T1000 (cell line): ENCODE results near the gene TMEM88.

Experiments
- DNase-seq: peaks from one replicate; lab custom pipeline; 2025; ENCODE audit warnings: mixed read lengths; lab: John Stamatoyannopoulos, UW

TMEM88 gene

DNA sequence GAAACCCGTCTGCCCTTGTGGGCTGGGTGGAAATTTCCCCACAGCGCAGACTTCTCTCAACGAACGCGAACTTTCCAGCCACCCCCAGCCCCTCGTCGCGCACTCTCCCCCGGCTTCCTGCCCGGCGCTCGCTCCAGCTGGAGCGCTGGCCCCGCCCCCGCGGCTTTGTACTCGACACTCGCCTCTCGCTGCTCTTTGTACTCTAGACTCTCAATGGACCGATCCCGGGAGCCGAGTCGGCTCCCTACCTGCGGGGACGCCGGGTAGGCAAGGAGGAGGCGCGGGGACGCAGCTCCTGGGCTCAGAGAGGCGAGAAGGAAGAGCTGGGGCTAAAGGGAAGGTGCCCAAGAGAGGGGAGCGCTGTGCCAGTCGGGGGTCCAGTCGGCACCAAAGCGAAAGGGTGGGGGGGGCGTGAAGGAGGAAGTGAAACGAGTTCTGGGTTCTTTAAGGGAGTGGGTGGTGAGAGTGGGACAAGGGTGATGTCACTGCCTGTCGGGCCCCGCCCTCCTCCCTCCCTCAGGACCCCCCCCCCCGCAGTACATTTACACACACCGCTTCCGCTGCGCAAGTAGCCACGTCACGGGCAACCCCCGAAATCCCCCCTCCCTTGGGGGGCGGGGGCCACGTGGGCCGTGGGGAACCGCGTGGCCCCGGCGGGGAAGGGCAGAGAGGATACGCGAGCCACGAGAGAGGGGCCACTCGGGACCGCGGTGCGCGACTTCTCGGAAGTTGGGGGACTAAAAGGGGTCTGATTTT is 11.2 kb upstream of the TMEM88 start:
- DNase-seq = peak; percentile 41

DNA sequence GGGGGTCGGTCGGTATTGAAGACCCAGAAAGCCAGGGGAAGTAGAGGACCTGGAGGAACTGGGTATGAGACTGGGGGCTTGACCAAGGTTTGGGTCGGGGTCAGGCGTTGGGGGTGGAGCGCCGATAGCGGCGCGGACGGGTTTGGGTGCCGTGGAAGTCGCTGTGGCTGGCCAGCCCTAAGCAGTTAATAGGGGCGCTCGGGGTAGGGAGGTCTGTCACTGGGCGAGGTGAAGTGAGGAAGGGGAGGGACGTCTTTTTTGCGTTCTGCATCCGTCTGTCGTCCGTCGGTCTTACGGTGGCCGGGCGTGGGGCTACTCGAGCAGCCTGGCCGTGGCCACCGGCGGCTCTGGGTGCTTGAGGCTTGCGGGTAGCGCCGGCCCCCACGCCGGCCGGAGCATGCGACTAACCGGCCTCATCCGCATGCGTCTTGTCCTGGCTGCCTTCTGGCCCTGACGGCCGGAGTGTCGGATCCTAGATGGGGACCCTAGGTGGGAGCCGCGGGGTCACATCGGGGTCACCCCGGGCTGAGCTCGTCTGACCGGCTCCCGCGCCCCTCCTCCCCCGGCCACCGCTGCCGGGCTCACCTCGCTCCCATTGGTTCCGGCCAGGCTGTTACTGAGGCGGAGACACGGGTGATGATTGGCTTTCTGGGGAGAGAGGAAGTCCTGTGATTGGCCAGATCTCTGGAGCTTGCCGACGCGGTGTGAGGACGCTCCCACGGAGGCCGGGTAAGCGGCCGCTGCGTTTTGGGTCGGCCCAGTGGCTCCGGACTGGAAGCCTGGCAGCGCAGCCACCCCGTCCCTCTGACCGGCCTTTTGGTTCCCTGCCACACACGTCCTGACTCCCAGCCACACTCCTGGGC is 10.3 kb upstream of the TMEM88 start:
- DNase-seq = peak; percentile 88

DNA sequence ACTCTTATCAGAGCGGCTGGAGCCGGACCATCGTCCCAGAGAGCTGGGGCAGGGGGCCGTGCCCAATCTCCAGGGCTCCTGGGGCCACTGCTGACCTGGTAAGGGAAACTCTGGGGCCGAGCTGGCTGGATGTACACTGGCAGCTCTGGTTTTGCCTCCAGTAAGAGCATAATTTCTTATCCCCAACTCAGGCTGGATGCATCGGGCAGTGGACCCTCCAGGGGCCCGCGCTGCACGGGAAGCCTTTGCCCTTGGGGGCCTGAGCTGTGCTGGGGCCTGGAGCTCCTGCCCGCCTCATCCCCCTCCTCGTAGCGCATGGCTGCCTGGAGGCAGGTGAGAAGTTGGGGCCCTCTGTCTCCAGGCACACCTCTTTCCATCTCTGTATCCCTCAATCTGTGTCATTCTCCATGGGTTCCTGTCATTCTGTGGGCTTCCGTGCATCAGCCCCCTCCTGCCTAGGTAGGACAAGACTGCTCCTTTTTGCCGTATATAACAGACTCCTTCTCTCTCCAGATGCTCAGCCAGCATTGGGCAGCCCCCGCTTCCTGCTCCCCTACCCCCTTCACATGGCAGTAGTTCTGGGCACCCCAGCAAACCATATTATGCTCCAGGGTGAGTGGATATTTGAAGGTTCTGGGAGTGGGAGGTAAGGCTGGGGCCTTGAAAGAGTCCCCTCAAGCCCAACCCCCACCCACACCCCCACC is 9.4 kb upstream of the TMEM88 start:
- DNase-seq = no peak

DNA sequence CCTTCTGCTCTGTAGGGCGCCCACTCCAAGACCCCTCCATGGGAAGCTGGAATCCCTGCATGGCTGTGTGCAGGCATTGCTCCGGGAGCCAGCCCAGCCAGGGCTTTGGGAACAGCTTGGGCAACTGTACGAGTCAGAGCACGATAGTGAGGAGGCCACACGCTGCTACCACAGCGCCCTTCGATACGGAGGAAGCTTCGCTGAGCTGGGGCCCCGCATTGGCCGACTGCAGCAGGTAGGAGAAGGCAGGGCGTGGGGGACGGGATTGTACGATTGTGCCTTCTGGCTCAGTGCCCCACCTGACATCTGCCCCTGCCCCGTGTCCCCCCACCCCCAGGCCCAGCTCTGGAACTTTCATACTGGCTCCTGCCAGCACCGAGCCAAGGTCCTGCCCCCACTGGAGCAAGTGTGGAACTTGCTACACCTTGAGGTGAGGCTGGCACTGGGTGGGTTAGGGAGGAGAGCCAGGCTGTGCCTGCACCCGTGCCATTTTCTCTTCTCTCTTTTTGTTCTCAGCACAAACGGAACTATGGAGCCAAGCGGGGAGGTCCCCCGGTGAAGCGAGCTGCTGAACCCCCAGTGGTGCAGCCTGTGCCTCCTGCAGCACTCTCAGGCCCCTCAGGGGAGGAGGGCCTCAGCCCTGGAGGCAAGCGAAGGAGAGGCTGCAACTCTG is 8.7 kb upstream of the TMEM88 start:
- no peak for DNase-seq

DNA sequence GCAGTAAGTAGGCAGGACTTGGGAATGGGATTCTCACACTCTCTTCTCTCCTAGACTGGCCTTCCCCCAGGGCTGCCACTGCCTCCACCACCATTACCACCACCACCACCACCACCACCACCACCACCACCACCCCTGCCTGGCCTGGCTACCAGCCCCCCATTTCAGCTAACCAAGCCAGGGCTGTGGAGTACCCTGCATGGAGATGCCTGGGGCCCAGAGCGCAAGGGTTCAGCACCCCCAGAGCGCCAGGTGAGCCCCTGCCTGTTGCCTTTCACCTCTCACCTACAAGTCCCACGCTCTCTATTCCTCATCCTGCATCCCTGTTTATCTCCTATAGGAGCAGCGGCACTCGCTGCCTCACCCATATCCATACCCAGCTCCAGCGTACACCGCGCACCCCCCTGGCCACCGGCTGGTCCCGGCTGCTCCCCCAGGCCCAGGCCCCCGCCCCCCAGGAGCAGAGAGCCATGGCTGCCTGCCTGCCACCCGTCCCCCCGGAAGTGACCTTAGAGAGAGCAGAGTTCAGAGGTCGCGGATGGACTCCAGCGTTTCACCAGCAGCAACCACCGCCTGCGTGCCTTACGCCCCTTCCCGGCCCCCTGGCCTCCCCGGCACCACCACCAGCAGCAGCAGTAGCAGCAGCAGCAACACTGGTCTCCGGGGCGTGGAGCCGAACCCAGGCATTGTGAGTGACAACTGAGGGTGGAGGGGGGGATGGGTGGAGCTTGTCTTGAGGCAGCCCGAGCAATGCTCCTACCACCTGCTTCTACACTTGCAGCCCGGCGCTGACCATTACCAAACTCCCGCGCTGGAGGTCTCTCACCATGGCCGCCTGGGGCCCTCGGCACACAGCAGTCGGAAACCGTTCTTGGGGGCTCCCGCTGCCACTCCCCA is 7.9 kb upstream of the TMEM88 start:
- DNase-seq = no peak

DNA sequence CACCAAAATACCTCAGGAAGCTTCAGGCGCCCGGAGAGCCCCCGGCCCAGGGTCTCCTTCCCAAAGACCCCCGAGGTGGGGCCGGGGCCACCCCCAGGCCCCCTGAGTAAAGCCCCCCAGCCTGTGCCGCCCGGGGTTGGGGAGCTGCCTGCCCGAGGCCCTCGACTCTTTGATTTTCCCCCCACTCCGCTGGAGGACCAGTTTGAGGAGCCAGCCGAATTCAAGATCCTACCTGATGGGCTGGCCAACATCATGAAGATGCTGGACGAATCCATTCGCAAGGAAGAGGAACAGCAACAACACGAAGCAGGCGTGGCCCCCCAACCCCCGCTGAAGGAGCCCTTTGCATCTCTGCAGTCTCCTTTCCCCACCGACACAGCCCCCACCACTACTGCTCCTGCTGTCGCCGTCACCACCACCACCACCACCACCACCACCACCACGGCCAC is 6.7 kb upstream of the TMEM88 start:
- DNase-seq = no peak

DNA sequence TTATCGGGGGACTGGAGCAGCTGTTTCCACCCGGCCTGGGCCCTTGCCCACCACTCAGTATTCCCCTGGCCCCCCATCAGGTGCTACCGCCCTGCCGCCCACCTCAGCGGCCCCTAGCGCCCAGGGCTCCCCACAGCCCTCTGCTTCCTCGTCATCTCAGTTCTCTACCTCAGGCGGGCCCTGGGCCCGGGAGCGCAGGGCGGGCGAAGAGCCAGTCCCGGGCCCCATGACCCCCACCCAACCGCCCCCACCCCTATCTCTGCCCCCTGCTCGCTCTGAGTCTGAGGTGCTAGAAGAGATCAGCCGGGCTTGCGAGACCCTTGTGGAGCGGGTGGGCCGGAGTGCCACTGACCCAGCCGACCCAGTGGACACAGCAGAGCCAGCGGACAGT is 6.1 kb upstream of the TMEM88 start:
- no peak for DNase-seq

DNA sequence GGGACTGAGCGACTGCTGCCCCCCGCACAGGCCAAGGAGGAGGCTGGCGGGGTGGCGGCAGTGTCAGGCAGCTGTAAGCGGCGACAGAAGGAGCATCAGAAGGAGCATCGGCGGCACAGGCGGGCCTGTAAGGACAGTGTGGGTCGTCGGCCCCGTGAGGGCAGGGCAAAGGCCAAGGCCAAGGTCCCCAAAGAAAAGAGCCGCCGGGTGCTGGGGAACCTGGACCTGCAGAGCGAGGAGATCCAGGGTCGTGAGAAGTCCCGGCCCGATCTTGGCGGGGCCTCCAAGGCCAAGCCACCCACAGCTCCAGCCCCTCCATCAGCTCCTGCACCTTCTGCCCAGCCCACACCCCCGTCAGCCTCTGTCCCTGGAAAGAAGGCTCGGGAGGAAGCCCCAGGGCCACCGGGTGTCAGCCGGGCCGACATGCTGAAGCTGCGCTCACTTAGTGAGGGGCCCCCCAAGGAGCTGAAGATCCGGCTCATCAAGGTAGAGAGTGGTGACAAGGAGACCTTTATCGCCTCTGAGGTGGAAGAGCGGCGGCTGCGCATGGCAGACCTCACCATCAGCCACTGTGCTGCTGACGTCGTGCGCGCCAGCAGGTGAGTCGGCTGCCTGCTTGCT is 5.6 kb upstream of the TMEM88 start:
- DNase-seq = no peak

DNA sequence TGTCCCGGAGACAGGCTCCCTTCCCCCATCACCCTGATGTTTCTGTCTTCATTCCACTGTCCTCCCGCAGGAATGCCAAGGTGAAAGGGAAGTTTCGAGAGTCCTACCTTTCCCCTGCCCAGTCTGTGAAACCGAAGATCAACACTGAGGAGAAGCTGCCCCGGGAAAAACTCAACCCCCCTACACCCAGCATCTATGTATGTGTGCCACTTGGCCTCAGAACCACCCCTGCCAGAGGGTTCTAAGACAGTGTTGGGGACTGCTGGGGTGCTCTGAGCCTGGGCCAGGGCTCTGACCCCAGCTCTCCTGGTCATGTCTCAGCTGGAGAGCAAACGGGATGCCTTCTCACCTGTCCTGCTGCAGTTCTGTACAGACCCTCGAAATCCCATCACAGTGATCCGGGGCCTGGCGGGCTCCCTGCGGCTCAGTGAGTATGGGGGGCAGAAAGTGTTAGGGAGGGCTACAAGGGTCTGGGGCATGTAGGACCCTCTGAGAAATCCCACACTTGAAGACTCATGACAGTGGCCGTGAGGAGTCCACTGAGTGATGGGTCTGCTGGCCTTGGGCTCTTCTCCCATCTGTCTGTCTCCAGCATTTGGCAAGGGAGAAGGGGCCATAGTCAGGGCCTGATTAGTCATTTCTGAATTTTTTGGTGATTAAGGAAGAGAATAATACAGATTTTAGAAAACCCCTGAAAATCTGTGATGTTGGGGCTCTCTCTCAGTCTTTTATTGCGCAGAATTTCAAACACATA is 4.9 kb upstream of the TMEM88 start:
- DNase-seq = no peak

DNA sequence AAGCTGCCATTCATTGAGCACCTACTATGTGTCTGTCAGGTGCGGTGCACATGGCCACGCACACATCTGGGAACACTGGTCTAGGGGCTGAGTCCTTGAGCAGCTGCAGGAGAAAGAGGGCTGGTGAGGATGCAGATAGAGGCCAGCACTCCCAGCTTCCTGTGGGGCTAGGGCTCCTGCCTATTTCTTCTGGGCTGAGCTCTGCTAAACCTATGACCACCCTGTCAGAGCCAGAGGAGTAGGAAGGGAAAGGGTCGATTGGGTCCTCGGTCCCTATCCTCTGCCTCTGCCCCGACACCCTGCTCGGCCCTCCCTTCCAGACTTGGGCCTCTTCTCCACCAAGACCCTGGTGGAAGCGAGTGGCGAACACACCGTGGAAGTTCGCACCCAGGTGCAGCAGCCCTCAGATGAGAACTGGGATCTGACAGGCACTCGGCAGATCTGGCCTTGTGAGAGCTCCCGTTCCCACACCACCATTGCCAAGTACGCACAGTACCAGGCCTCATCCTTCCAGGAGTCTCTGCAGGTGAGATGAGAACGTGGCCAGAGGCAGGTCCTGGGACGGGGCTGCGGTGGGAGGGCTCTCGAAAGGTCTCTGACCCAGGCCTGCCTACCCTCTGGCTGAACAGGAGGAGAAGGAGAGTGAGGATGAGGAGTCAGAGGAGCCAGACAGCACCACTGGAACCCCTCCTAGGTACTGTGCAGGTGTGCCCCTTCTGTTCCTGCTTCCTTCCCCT is 4.0 kb upstream of the TMEM88 start:
- DNase-seq = no peak

DNA sequence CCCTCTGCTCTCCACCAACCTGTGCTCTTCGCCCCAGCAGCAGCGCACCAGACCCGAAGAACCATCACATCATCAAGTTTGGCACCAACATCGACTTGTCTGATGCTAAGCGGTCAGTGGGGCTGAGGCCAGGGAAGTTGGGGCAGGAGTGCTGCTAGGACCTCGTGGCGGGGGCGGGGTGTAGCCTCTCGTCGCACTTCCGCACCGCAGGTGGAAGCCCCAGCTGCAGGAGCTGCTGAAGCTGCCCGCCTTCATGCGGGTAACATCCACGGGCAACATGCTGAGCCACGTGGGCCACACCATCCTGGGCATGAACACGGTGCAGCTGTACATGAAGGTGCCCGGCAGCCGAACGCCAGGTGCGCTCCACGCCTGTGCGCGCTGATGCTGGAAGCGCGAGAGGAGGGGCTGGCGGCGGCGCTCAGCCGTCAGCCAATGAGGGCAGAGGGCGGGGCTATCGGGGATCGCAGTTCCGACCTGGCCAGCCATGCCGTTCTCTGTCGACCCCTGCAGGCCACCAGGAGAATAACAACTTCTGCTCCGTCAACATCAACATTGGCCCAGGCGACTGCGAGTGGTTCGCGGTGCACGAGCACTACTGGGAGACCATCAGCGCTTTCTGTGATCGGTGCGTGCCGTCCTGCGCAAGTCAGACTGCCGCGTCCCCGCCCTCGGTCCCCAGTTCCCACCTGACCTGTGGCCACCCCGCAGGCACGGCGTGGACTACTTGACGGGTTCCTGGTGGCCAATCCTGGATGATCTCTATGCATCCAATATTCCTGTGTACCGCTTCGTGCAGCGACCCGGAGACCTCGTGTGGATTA is 3.2 kb upstream of the TMEM88 start:
- DNase-seq = peak; percentile 78

DNA sequence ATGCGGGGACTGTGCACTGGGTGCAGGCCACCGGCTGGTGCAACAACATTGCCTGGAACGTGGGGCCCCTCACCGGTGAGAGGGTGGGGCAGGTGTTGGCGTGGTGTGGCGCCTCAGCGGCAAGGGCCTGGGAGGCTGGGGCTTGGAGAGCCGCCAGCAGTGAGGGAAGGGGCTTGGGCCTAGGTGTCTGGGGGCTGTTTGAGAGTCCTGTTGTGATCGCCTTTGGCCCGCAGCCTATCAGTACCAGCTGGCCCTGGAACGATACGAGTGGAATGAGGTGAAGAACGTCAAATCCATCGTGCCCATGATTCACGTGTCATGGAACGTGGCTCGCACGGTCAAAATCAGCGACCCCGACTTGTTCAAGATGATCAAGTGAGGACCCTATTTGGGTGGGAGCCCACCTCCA is 2.6 kb upstream of the TMEM88 start:
- DNase-seq = no peak

DNA sequence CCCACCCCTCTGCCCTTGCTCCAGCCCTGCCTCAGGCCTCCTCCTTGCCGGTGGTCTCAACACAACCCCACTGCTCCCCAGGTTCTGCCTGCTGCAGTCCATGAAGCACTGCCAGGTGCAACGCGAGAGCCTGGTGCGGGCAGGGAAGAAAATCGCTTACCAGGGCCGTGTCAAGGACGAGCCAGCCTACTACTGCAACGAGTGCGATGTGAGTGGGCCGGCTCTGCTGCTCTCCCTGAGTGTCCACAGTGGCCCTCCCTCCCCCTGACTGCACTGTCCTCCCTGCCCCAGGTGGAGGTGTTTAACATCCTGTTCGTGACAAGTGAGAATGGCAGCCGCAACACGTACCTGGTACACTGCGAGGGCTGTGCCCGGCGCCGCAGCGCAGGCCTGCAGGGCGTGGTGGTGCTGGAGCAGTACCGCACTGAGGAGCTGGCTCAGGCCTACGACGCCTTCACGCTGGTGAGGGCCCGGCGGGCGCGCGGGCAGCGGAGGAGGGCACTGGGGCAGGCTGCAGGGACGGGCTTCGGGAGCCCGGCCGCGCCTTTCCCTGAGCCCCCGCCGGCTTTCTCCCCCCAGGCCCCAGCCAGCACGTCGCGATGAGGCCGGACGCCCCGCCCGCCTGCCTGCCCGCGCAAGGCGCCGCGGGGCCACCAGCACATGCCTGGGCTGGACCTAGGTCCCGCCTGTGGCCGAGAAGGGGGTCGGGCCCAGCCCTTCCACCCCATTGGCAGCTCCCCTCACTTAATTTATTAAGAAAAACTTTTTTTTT is 1.8 kb upstream of the TMEM88 start:
- no peak for DNase-seq

DNA sequence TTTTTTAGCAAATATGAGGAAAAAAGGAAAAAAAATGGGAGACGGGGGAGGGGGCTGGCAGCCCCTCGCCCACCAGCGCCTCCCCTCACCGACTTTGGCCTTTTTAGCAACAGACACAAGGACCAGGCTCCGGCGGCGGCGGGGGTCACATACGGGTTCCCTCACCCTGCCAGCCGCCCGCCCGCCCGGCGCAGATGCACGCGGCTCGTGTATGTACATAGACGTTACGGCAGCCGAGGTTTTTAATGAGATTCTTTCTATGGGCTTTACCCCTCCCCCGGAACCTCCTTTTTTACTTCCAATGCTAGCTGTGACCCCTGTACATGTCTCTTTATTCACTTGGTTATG is 1.2 kb upstream of the TMEM88 start:
- DNase-seq = no peak

DNA sequence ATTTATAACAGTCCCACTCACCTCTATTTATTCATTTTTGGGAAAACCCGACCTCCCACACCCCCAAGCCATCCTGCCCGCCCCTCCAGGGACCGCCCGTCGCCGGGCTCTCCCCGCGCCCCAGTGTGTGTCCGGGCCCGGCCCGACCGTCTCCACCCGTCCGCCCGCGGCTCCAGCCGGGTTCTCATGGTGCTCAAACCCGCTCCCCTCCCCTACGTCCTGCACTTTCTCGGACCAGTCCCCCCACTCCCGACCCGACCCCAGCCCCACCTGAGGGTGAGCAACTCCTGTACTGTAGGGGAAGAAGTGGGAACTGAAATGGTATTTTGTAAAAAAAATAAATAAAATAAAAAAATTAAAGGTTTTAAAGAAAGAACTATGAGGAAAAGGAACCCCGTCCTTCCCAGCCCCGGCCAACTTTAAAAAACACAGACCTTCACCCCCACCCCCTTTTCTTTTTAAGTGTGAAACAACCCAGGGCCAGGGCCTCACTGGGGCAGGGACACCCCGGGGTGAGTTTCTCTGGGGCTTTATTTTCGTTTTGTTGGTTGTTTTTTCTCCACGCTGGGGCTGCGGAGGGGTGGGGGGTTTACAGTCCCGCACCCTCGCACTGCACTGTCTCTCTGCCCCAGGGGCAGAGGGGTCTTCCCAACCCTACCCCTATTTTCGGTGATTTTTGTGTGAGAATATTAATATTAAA is 638 bp upstream of the TMEM88 start:
- no peak for DNase-seq

DNA sequence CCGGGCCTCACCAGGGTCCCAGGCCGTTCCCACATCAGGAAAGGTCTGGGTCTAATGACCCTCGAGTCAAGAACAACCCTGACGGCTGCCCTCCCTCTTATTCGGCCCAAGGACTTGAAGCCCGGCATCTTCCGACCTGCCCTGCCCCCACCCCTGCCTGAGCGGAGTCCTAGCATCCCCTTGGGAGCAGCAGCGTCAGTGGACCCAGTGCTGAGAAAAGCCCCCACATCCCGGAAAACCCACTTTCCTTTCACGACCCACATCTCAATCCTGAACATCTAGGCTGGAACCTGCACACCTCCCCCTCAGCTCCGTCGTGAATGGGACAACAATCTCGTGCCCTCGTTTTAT is 769 bp downstream of the TMEM88 start:
- no peak for DNase-seq
